HepG2 (cell line): ENCODE measurements around the gene ZNF330. TPM values are rescaled to one million over a fixed set of nuclear protein-coding genes. Genes with fewer than 3 reads are reported as not detected.

ENCODE experiments used
- ATF1 ChIP-seq: IDR thresholded peaks from 2 replicates; pipeline ENCODE4 v1.6.1; 2016; ENCODE audit warnings: mild to moderate bottlenecking, control low read depth
- ATF7 ChIP-seq, 2 experiments: fragments of 450-650 bp in 1 of 2; sonication (generic) in 1 of 2; formaldehyde crosslinking in 1 of 2; IDR thresholded peaks; 2 replicates each; pipeline versions ENCODE4 v1.4.0 to v1.6.1; 2016 to 2020; ENCODE audit warnings: antibody characterized with exemption in 1 of 2, mild to moderate bottlenecking in 1 of 2, missing genetic modification reagents in 1 of 2
- ATF7-NPFF ChIP-seq: sonication (generic); formaldehyde crosslinking; IDR thresholded peaks from 2 replicates; pipeline ENCODE4 v1.8.1; 2023; ENCODE audit warnings: mild to moderate bottlenecking, low read depth, missing genetic modification reagents, moderate library complexity
- HMGXB4 ChIP-seq, 2 experiments: sonication (generic) in 1 of 2; formaldehyde crosslinking in 1 of 2; IDR thresholded peaks; 2 replicates each; pipeline versions ENCODE4 v1.4.0 to v1.6.1; 2018 to 2020; ENCODE audit warnings: missing genetic modification reagents in 2 of 2, borderline replicate concordance in 1 of 2, low read depth in 1 of 2, mild to moderate bottlenecking in 1 of 2, missing biosample characterization in 1 of 2
- KMT2B ChIP-seq: IDR thresholded peaks from 2 replicates; pipeline ENCODE4 v1.6.1; 2016; ENCODE audit warnings: missing genetic modification reagents, missing compliant biosample characterization
- POLR2G ChIP-seq: fragments of 200-400 bp; formaldehyde crosslinking; IDR thresholded peaks from 2 replicates; pipeline ENCODE4 v1.6.1; 2018; ENCODE audit warnings: mild to moderate bottlenecking, low read depth, low read length, moderate library complexity
- PTBP1 ChIP-seq: fragments of 200-400 bp; formaldehyde crosslinking; IDR thresholded peaks from 2 replicates; pipeline ENCODE4 v1.6.1; 2018; ENCODE audit warnings: low read length, low read depth; ENCODE audit not compliant: poor library complexity, severe bottlenecking
- ZFP82 ChIP-seq: sonication (generic); formaldehyde crosslinking; IDR thresholded peaks from 2 replicates; pipeline ENCODE4 v1.5.1; 2020; ENCODE audit warnings: mild to moderate bottlenecking, missing genetic modification reagents, borderline replicate concordance
- ZFP90 ChIP-seq: sonication (generic); formaldehyde crosslinking; IDR thresholded peaks from 2 replicates; pipeline ENCODE4 v1.8.0; 2022; ENCODE audit warnings: missing genetic modification reagents, mild to moderate bottlenecking, inconsistent platforms, borderline replicate concordance
- ZNF276 ChIP-seq: sonication (generic); formaldehyde crosslinking; IDR thresholded peaks from 2 replicates; pipeline ENCODE4 v1.4.0; 2020; ENCODE audit warnings: mild to moderate bottlenecking, low read depth, missing genetic modification reagents
- ZNF33A ChIP-seq: sonication (generic); formaldehyde crosslinking; IDR thresholded peaks from 2 replicates; pipeline ENCODE4 v1.5.1; 2020; ENCODE audit warnings: missing genetic modification reagents, mild to moderate bottlenecking, moderate library complexity, borderline replicate concordance
- ZNF563 ChIP-seq: sonication (generic); formaldehyde crosslinking; IDR thresholded peaks from 2 replicates; pipeline ENCODE4 v1.8.0; 2022; ENCODE audit warnings: mild to moderate bottlenecking, moderate library complexity, missing genetic modification reagents
- ZNF644 ChIP-seq: IDR thresholded peaks from 2 replicates; pipeline ENCODE4 v1.6.1; 2016; ENCODE audit warnings: low read depth
- ZNF709 ChIP-seq: sonication (generic); formaldehyde crosslinking; IDR thresholded peaks from 2 replicates; pipeline ENCODE4 v1.5.0; 2020; ENCODE audit warnings: mild to moderate bottlenecking, missing genetic modification reagents
- polyA plus RNA-seq, 8 experiments: library from polyadenylated mRNA; depleted of rRNA in 3 of 8; stranded (reverse) in 7 of 8; unstranded in 1 of 8; fragments of >200 nt; fragmentation: Illumina TruSeq in 4 of 8; extraction: Trizol in 4 of 8; gene quantifications; 2 replicates each; pipeline versions ENCODE4 v1.2.1 to v1.2.3, GENCODE V29; 2011 to 2016; ENCODE audit warnings: low read depth in 4 of 8, missing spikeins in 1 of 8, mixed read lengths in 1 of 8; ENCODE audit not compliant: insufficient read depth in 1 of 8
- total RNA-seq, 5 experiments: library from RNA; depleted of rRNA; stranded (reverse); fragments of >200 nt; fragmentation: Illumina TruSeq; extraction: Trizol; gene quantifications; 2 replicates each; pipeline ENCODE4 v1.2.3, GENCODE V29; 2016; ENCODE audit warnings: low read depth in 1 of 5
- TF ChIP-seq, protein P1 (sequence below): sonication (generic); formaldehyde crosslinking; IDR thresholded peaks from 2 replicates; pipeline ENCODE4 v1.4.0; 2020; ENCODE audit warnings: missing genetic modification reagents
- TF ChIP-seq, protein P2 (sequence below): sonication (generic); formaldehyde crosslinking; IDR thresholded peaks from 2 replicates; pipeline ENCODE4 v1.4.0; 2020; ENCODE audit warnings: mild to moderate bottlenecking, missing genetic modification reagents, borderline replicate concordance

ZNF330 gene
- total and polyA plus RNA-seq, 2 of the 13 experiments (the other 11 are each of a cell fraction or from before 2014, with no cell fraction given) = 23.3 to 43.4 TPM

GRCh38 chr4:141220691-141221659 is at the start of gene ZNF330 (continued):
- TF ChIP-seq PTBP1 (no peak), ZNF33A (CRISPR knock-in tag) (peak; percentile 83), POLR2G (peak; percentile 88), HMGXB4 (CRISPR knock-in tag; IDR thresholded peaks at IDR 0.05; ENCODE audit: borderline replicate concordance in 1 of 2, low read depth in 1 of 2) (peak; percentile 71 to 91), ZNF644 (CRISPR knock-in tag) (0 out of 2 replicates have a peak, but pooled peaks have one; percentile 9), ZFP82 (CRISPR knock-in tag) (peak; percentile 80; the same call in 1 of the 2 replicates), ZNF276 (CRISPR knock-in tag) (0 out of 2 replicates have a peak, but pooled peaks have one; percentile 57), ZFP90 (CRISPR knock-in tag) (0 out of 2 replicates have a peak, but pooled peaks have one; percentile 17), ZNF563 (CRISPR knock-in tag) (peak; percentile 59; the same call in 1 of the 2 replicates), ATF1 (CRISPR knock-in tag) (peak; percentile 94), ATF7-NPFF (0 out of 2 replicates have a peak, but pooled peaks have one; percentile 23), KMT2B (peak; percentile 95), ATF7 (IDR thresholded peaks at IDR 0.05) (peak; percentile 97), ATF7 (CRISPR knock-in tag; IDR thresholded peaks at IDR 0.05) (peak; percentile 97), ZNF709 (CRISPR knock-in tag) (peak; percentile 73; the same call in 1 of the 2 replicates)
- TF ChIP-seq, protein P1, sequence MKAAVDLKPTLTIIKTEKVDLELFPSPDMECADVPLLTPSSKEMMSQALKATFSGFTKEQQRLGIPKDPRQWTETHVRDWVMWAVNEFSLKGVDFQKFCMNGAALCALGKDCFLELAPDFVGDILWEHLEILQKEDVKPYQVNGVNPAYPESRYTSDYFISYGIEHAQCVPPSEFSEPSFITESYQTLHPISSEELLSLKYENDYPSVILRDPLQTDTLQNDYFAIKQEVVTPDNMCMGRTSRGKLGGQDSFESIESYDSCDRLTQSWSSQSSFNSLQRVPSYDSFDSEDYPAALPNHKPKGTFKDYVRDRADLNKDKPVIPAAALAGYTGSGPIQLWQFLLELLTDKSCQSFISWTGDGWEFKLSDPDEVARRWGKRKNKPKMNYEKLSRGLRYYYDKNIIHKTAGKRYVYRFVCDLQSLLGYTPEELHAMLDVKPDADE (CRISPR knock-in tag) = 0 out of 2 replicates have a peak, but pooled peaks have one; percentile 33
- TF ChIP-seq, protein P2, sequence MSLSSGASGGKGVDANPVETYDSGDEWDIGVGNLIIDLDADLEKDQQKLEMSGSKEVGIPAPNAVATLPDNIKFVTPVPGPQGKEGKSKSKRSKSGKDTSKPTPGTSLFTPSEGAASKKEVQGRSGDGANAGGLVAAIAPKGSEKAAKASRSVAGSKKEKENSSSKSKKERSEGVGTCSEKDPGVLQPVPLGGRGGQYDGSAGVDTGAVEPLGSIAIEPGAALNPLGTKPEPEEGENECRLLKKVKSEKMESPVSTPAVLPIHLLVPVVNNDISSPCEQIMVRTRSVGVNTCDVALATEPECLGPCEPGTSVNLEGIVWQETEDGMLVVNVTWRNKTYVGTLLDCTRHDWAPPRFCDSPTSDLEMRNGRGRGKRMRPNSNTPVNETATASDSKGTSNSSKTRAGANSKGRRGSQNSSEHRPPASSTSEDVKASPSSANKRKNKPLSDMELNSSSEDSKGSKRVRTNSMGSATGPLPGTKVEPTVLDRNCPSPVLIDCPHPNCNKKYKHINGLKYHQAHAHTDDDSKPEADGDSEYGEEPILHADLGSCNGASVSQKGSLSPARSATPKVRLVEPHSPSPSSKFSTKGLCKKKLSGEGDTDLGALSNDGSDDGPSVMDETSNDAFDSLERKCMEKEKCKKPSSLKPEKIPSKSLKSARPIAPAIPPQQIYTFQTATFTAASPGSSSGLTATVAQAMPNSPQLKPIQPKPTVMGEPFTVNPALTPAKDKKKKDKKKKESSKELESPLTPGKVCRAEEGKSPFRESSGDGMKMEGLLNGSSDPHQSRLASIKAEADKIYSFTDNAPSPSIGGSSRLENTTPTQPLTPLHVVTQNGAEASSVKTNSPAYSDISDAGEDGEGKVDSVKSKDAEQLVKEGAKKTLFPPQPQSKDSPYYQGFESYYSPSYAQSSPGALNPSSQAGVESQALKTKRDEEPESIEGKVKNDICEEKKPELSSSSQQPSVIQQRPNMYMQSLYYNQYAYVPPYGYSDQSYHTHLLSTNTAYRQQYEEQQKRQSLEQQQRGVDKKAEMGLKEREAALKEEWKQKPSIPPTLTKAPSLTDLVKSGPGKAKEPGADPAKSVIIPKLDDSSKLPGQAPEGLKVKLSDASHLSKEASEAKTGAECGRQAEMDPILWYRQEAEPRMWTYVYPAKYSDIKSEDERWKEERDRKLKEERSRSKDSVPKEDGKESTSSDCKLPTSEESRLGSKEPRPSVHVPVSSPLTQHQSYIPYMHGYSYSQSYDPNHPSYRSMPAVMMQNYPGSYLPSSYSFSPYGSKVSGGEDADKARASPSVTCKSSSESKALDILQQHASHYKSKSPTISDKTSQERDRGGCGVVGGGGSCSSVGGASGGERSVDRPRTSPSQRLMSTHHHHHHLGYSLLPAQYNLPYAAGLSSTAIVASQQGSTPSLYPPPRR (CRISPR knock-in tag) = no peak
